ENCODE results near the gene ZNF772. TPM values are rescaled to one million over a fixed set of nuclear protein-coding genes. Genes with fewer than 3 reads are reported as not detected.
"Not testable (repeated sequence)": the region's sequence is repeated elsewhere in the genome, so short reads cannot be mapped to it uniquely, and the experiment has no call there.

ZNF772 gene
- total RNA-seq (2014; rRNA removed; shearing (Covaris generic)) = 13.5 and 17.3 TPM in 2 replicates

- peak; percentile 97 for DNase-seq (ENCODE audit: low read depth)
Observed at GRCh38 chr19:57477191-57478008, at the start of gene ZNF772. TSS of gene ZNF772 (minus strand) at chr19:57477566. CDS start at chr19:57477309, 257 bp downstream.

GRCh38 chr19:57518021-57518420 lies 40.7 kb upstream of the ZNF772 start:
- peak; percentile 24 for DNase-seq (ENCODE audit: low read depth)

- DNase-seq (ENCODE audit: low read depth) = no peak
Observed at GRCh38 chr19:57515255-57515654, 37.9 kb upstream of the ZNF772 start.

DNA sequence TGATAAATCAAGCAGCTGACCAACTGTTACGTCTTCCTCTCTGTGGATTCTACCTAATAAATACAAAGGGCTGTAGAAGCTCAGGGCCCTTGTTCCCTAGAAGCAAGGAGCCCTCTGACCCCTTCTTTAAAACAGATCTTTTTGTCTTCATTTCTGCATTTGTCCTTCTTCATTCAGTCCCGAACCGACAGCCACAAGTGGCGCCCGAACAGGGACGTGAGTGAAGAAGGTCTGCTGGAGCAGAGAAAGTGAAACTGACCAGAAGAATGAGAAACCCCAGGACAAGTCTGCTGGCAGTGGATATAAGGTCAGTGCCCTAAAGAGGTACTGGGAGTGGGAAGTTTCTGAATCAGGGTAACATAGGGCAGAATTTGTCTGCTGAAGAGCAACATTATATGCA lies 35.5 kb upstream of the ZNF772 start:
- DNase-seq (ENCODE audit: low read depth) = peak; percentile 38

GRCh38 chr19:57511484-57511883 lies 34.1 kb upstream of the ZNF772 start:
- no peak for DNase-seq (ENCODE audit: low read depth)

DNA sequence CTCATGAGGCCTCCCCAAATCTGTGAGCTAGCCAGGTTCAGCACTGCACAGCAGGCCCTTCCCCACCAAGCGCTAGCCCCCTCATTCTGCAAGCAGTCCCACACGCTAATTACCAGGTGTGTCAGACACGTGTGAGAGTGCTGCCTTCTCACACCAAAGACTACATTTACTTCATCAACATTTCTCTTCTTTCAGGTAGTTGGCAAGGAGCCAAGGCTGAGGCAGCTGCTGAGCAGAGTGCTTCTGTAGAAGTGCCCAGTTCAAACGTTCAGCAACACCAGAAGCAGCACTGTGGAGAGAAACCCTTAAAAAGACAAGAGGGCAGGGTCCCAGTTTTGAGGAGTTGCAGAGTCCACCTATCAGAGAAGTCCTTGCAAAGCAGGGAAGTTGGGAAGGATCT lies 28.8 kb upstream of the ZNF772 start:
- no peak for DNase-seq (ENCODE audit: low read depth)

DNA sequence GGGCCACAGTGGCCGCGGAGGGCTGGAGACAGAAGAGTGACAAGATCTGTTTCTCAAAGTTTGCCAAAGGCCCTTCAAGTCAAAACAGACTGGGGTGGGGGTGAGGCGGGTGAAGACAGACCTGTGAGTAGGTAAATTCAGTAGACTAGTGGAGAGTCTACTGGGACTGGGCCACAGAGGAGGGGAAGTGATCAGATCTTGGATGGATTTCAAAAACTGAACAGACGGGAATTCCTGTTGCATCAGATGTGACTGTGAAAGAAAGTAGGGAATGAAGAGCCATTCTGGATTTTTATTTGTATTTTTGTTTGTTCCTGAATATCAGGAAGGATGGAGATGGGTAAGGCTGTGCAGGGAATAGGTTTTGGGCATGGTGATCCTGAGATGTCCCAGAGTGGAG lies 23.0 kb upstream of the ZNF772 start:
- peak; percentile 24 for DNase-seq (ENCODE audit: low read depth)

DNA sequence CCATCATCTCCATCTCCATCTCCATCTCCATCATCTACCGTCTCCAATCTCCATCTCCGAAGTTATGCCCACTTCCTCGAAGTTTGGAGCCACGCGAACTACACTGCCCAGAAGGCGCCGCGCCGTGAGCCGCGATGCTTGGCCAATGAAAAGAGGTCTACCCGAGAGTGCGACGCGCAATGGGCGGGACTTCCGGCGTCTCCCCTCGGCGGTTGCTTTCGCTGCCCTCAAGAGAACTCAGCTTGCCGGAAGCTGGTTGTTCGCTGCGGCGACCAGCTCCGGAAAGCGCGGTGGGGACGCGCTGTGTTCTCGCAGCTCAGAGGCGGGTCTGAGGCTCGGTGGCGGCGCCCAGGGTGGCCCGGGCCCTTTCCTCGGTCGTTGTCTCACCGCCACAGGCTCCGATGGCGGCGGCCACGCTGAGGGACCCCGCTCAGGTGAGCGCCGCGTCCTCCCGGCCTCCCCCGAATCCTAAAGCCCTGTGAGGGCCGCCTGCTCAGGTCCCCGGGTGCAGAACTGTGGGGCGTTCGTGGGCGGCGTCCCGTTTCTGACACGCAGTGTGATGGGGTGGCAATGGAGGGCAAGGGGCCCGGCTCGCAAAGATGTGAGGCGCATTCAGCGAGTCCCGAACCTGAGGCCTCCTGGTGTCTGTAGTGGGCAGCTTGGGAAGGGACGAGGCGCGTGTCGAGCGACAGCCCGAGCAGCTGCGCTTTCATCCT lies 22.5 kb upstream of the ZNF772 start, which contains the start of gene ZNF773:
ZNF773 (plus strand) TSS at position 259 of the 716 bp plus-strand sequence; CDS start at position 402, 143 bp downstream.
- DNase-seq (ENCODE audit: low read depth) = peak; percentile 97

GRCh38 chr19:57499332-57499679 lies 21.9 kb upstream of the ZNF772 start:
- DNase-seq (ENCODE audit: low read depth) = not testable (repeated sequence)

DNA sequence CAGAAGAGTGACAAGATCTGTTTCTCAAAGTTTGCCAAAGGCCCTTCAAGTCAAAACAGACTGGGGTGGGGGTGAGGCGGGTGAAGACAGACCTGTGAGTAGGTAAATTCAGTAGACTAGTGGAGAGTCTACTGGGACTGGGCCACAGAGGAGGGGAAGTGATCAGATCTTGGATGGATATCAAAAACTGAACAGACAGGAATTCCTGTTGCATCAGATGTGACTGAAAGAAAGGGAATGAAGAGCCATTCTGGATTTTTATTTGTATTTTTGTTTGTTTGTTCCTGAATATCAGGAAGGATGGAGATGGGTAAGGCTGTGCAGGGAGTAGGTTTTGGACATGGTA lies 10.9 kb upstream of the ZNF772 start:
- DNase-seq (ENCODE audit: low read depth) = not testable (repeated sequence)

DNA sequence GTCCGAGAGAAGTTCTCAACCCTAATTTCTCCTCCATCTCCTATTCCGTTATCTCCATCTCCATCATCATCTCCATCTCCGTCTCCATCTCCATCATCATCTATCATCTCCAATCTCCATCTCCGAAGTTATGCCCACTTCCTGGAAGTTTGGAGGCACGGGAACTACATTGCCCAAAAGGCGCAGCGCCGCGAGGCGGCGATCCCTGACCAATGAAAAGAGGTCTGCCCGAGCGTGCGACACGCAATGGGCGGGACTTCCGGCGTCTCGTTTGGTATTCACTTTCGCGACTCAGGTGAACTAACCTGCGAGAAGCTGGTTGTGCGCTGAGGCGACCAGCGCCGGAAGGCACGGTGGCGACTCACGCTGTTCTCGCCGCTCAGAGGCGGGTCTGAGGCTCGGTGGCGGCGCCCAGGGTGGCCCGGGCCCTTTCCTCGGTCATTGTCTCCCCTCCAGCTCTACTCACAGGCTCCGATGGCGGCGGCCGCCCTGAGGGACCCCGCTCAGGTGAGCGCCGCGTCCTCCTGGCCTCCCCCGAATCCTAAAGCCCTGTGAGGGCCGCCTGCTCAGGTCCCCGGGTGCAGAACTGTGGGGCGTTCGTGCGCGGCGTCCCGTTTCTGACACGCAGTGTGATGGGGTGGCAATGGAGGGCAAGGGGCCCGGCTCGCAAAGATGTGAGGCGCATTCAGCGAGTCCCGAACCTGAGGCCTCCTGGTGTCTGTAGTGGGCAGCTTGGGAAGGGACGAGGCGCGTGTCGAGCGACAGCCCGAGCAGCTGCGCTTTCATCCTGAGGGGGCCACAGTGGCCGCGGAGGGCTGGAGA lies 10.3 kb upstream of the ZNF772 start, which contains the start of gene ZNF419:
ZNF419 (plus strand) TSS at position 274 of the 822 bp plus-strand sequence; CDS start at position 475, 201 bp downstream.
- peak; percentile 86 for DNase-seq (ENCODE audit: low read depth)

- peak; percentile 28 for DNase-seq (ENCODE audit: low read depth)
Observed at GRCh38 chr19:57473646-57474045, 3.7 kb downstream of the ZNF772 start.

GRCh38 chr19:57466489-57466888 lies 10.9 kb downstream of the ZNF772 start:
- DNase-seq (ENCODE audit: low read depth) = no peak

DNA sequence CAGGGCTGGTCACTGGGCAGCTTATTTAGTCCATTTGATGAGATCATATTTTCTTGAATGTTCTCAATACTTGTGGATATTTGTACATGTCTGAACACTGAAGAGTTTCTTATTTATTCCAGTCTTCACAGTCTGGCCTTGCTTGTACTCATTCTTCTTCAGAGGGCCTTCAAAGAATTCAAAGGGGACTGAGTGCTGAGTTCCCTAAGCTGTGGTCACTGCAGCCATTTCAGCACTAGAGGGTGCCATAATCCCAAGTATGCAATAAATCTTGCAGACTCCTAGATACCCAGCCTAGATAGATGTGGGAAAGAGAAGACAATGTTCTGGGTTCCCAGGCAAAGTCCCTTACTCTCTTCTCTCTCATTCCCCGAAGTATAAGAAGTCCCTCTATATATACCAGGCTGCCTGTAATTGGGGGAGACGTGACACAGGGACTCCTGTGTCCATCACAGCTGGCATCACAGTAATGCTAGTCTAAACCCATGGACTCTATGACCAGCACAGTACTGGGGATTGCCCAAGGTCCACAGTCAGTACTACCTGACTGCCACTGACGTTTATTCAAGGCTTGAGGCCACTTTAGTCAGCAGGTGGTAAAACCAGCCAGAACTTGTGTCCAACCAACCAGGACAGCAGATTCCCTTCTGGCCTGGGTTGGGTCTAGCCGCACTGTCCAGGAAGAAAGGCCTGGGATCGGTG lies 11.5 kb downstream of the ZNF772 start:
- DNase-seq (ENCODE audit: low read depth) = peak; percentile 55

GRCh38 chr19:57452307-57452706 lies 25.1 kb downstream of the ZNF772 start:
- DNase-seq (ENCODE audit: low read depth) = no peak

DNA sequence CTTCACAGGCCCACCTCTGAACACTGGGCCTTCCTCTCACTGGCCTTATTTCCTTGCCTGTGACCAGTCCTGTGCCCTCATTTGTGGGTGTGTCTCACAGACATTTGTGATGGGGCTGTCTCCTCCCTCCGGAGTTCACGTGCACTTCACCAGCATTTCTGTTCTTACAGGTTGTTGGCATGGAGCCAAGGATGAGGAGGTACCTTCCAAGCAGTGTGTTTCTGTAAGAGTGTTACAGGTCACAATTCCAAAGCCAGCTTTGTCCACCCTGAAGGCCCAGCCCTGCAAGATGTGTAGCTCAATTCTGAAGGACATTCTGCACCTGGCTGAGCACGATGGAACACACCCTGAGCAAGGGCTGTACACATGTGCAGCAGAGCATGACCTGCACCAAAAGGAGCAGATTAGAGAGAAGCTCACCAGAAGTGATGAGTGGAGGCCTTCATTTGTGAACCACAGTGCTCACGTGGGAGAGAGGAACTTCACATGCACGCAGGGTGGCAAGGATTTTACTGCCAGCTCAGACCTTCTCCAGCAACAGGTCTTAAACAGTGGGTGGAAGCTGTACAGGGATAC lies 34.2 kb downstream of the ZNF772 start:
- no peak for DNase-seq (ENCODE audit: low read depth)

GRCh38 chr19:57441979-57442752 lies 35.2 kb downstream of the ZNF772 start:
- no peak for DNase-seq (ENCODE audit: low read depth)

DNA sequence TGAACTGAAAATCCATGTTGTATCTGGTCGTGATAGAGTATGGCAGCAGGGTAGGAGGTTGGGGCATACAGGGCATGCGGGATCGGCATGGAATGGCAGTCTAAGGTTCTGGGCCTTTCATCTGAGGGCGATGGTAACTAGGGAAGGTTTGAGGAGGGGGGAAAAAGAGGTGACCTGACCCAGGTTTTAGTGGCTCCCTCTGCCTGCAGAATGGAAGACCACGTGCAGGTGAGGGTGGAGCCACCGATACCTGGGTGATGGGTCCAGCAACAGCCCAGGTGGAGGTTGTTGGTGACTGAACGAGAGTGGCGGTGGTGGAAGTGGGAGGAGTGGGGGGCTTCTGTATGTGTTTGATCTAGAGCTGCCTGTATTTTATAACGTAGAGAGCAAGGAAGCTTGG lies 38.4 kb downstream of the ZNF772 start:
- DNase-seq (ENCODE audit: low read depth) = no peak

DNA sequence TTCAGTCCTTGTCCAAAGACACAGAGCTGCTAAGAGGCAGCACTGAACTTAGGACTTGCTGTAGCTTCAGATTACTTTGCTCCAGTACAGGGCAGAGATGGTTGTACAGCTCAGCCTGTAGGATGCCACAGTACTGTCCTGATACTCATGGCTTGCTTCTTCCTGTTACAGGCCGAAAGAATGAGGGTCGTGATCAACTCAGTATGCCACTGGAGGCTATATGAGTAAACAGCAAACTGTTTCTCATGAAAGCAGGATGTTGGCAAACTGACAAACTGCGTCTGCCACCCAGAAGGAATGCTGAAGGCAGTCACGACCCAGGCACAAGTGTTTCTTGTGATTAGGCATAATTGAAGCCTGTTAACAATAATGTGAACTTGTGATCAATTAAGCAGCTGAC lies 39.4 kb downstream of the ZNF772 start:
- DNase-seq (ENCODE audit: low read depth) = no peak

- DNase-seq (ENCODE audit: low read depth) = no peak
Observed at GRCh38 chr19:57436417-57436816, 40.9 kb downstream of the ZNF772 start.

Data from RPMI7951 (cell line).